GM15510 (cell line): Measurements from ENCODE around the gene RAE1.

Source experiments
- POLR2A ChIP-seq: IDR thresholded peaks from 3 replicates; pipeline ENCODE4 v1.6.1; 2011; ENCODE audit warnings: borderline replicate concordance; ENCODE audit not compliant: insufficient read length; ENCODE audit errors: extremely low read depth

Gene RAE1

GRCh38 chr20:57347393-57347792 is 3.7 kb upstream of the RAE1 start:
- TF ChIP-seq POLR2A: no peak

DNA sequence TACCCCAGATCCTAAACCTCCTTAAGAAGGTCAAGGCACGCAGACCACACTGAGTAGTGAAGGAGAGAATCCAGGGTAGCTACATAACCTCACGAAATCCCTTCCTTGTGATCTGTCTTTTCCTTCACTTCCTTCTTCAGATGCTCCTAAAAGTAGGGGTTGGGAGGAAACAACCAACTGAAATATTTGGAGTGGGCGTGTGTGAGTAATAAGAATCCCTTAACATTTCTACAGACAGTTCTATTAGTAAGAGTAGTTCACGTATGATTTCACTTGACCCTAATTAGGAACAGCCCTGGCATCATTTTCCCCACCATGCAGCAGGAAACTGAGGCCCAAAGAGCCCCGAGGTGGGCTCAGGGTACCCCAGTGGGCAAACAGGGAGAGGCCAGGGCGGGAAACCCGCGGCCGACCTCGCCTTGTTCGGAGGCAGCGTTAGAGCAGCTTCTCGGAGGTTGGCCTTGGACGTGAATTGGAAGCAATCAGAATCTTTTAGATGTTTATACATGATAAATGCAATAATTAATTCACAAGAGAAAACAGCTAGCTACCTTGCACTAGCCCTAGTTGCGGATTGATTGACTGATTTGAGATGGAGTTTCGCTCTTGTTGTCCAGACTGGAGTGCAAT is 859 bp upstream of the RAE1 start:
- TF ChIP-seq POLR2A: no peak

DNA sequence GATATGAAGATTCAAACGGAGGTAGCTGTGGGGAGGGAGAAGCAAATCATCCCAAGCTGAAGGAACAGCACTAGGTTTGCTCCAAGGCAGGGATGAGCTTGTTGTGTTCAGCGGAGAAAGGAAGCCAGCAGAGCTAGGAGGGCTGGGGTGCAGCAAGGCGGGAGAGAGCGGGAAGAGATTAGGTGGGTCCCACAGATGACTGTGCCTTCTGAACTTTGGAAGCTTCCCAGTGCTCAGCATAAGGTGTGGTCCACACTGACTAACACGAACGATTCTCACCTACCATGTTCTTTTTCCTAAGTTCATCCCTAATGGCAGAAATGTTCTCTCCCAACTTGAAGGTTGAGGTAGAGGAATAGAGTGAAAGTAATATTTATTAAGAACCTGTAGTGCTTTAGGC is 1.2 kb downstream of the RAE1 start:
- no peak for TF ChIP-seq POLR2A

DNA sequence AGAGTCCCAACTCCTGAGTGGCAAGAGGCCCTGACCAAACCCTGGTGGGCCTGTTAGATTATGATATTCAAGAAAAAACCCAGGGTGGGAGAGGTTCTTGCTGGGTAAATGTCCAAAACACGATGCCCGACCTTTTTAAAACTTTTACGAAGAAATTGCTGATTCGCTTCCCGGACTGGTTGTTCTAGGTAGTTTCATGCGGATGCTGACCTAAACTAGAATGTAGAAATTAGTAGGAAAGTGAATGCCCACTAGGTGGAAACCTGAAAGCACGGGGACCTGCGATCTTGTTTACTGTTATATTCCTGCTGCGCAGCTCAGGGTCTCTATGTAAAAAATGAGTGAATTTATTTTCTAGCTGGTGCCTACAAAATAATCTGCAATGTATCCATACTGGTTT is 2.3 kb downstream of the RAE1 start:
- TF ChIP-seq POLR2A: no peak

- TF ChIP-seq POLR2A: no peak
Measured at GRCh38 chr20:57361517-57361916, 10.5 kb downstream of the RAE1 start.

DNA sequence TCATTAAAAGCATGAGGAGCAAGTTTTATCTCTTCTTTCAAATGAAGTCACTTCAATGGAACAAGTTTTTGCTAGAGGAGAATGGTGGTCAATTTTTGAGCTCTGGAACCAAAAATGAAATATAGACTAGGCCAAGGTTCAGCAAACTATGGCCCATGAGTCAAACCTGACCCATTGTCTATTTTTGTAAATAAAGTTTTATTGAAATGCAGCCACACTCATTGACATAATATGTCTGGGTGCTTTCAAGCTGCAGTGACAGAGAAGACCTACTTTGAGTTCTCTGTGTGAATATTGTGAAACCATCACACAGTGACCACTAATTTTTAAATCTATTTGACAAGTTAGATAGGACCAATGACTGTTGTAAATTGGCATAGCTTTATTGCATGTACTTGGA is 13.4 kb downstream of the RAE1 start:
- TF ChIP-seq POLR2A: no peak

DNA sequence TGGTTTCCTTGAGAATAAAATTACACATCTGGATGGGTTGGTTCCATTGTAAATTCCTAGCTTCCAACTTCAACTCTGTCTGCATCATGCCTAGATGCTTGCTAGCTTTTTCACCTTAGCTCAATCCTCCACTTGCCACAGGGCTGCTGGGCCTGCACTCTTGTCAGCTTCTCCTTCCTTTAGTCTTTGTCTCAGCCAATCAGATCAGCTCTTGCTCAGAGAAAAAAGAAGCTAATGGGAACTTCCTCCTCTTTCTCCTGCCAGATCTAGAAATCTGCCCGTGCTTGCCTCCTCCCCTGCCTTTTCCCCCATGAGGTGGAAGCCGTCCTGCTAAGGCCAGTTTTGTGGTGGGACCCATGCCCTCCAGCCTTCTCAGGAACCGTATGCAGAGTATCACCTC is 18.5 kb downstream of the RAE1 start:
- TF ChIP-seq POLR2A: no peak

- TF ChIP-seq POLR2A: no peak
Measured at GRCh38 chr20:57370316-57370715, 19.3 kb downstream of the RAE1 start.

- no peak for TF ChIP-seq POLR2A
Measured at GRCh38 chr20:57371363-57371762, 20.3 kb downstream of the RAE1 start.

GRCh38 chr20:57372157-57372556 is 21.1 kb downstream of the RAE1 start:
- TF ChIP-seq POLR2A: no peak

DNA sequence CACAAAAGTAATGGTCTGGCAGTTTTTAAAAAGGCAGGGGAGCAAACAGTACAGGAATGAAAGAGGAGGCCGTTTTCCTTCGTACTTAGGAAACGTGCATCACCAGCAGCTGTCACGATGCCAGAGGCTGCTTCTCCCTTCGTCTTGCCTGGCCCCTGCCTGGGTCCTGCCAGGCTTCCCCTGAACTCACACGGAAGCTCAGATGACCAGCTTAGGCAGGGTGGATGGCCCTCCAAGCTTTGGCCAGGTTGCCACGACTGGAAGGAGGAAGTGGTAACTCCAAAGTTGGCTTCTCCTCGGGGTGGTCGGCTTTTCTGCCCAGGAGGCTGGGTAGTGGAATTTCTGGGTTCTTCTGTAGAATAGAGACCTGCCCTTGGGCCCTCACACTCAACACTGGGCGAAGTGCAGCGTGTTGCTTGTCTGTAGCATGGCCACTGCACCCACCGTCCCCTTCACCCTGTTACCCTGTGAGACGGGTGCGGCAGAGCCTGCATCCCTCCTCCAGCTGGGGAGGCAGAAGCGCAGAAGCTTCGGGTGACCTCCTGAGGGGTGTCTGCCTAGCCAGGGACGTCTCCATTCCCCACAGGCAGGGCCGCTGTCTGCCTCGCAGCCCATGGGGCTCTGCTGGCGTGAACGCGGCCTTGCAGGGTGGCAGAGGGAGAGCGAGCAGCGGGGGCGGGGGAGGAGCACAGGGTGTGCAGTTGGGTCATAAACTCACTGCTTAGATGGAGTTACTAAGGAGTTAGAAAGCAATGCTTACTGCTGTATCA is 21.7 kb downstream of the RAE1 start:
- no peak for TF ChIP-seq POLR2A

DNA sequence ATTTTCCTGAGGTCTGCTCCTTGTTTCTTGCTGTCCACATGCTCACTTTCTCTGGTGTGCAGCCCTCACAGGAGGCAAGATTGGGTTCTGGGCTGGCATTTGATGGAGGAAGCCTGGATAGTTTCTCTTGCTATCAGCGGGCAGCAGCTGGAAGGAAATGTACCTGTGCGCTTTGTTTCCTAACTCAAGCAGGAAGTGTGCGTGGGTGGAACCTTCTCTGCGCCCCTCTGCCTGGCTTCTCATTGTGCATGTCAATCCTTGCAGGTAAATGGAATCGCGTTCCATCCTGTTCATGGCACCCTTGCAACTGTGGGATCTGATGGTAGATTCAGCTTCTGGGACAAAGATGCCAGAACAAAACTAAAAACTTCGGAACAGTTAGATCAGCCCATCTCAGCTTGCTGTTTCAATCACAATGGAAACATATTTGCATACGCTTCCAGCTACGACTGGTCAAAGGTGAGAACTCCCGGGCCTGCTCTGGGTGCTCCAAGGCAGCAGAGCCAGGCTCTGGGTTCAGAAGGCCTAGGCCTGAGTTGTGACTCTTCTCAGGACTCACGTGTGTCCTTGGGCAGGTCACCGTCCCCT is 23.4 kb downstream of the RAE1 start:
- no peak for TF ChIP-seq POLR2A

DNA sequence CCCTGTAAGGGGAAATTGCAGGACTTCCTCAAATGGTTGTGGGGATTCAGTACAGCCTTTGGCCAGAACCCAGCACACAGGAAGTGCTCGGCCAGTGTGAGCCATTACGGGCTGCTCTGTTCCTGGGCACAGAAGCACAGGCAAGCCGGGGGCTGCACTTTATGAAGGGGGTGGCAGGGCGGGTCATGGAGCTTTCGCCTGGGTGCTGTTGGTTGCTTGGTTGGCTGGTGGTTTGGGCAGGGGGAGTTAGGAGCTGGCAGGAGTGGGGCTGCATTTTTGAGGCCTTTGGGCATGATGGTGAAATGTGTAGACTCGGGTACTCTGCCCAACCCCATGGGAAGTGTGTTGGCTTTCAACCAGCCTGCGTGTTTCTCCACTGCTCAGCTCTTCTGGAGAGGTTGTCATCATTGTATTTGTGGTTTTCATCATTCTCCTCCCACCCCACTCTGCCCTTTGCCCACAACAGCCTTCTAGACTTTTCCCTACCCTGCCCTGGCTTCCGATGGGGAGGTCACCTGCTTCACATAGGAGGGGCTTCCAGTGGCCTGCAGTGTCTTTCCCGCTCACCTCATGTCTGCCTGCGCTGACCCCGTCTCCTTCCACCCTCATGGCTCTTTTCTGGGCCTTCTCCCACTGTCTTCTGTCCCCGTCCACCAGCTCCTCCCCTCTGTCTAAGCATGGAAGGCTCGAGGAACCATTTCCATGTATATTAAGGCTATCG is 24.0 kb downstream of the RAE1 start:
- TF ChIP-seq POLR2A: no peak

DNA sequence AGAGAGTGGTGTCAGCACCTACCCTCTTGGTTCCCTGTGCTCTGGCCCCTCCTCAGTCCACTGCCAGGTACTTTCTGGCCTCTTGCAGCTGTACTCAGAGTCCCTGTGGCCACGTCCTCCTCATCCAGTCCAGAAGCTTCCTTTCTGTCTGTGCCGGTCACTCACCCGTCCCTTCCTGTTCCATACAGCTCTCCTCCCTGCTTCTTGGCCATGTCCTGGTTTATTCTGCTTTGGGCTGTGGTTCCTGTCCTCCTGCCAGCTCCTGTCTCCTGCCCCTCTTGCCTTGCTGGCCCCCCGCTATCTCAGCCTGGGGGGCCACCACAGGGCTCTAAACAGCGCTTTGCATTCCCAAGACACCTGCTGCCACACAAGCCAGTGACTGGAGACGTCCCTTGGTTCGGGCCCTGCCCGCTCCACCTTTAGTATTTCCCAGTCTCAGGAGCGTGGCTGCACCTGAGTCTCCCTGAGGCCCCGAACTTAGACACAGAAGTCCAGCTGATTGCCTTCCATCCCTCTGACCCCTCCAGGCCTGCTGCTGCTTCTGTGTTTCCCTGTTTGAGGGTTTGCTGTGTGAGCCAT is 24.7 kb downstream of the RAE1 start:
- TF ChIP-seq POLR2A: no peak

- no peak for TF ChIP-seq POLR2A
Measured at GRCh38 chr20:57377350-57377749, 26.3 kb downstream of the RAE1 start.

DNA sequence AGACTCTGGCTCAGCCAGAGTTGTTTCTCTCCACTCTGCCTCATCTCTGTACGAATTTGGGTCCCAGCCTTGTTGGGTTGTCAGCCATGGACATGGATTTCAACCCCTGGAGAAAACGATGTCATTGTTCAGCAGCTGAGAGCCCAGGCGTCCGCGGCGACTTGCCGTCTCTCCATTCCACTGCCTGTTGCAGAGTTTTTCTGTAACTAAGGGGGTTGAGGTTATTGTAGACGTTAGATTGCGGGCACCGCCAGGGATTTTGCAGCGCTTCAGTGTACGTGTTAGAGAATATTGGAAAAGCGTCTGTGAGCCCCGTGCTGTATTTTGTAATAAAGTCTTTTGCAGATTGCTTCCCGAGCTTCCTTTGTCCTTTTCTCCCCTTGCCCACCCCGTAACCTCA is 27.1 kb downstream of the RAE1 start:
- no peak for TF ChIP-seq POLR2A

- TF ChIP-seq POLR2A: no peak
Measured at GRCh38 chr20:57378646-57379262, 27.7 kb downstream of the RAE1 start.
